MM.1S (cell line): ENCODE data around the gene FADS1.

ENCODE experiments used
- DNase-seq: peaks from one replicate; pipeline ENCODE4 v3.0.0-alpha.2; 2015
- H2AFZ ChIP-seq: fragments of 300-600 bp; sonication (generic); 2 replicates; pipeline ENCODE4 v1.6.0; 2016; ENCODE audit warnings: antibody characterized with exemption, low read length
- H3F3A ChIP-seq: fragments of 300-600 bp; sonication (generic); 2 replicates; pipeline ENCODE4 v1.6.1; 2016; ENCODE audit warnings: mild to moderate bottlenecking, antibody characterized with exemption, low read length, moderate library complexity, mixed read lengths; ENCODE audit not compliant: insufficient read depth
- H3K27ac ChIP-seq: fragments of 300-600 bp; sonication (generic); 2 replicates; pipeline ENCODE4 v1.5.1; 2016; ENCODE audit warnings: mild to moderate bottlenecking, low read length
- H3K27me3 ChIP-seq: fragments of 300-600 bp; sonication (generic); replicated peaks from 2 replicates; pipeline ENCODE4 v1.6.0; 2016; ENCODE audit warnings: low read length; ENCODE audit not compliant: insufficient read depth
- H3K36me3 ChIP-seq: fragments of 300-600 bp; sonication (generic); replicated peaks from 2 replicates; pipeline ENCODE4 v1.6.1; 2016; ENCODE audit warnings: mild to moderate bottlenecking, low read length, mixed read lengths; ENCODE audit not compliant: insufficient read depth
- H3K4me1 ChIP-seq: fragments of 300-600 bp; sonication (generic); 2 replicates; pipeline ENCODE4 v1.6.1; 2016; ENCODE audit warnings: low read length, mixed read lengths
- H3K4me2 ChIP-seq: fragments of 300-600 bp; sonication (generic); 2 replicates; pipeline ENCODE4 v1.6.0; 2016; ENCODE audit warnings: low read depth, low read length
- H3K4me3 ChIP-seq: fragments of 300-600 bp; sonication (generic); 2 replicates; pipeline ENCODE4 v1.5.1; 2016; ENCODE audit warnings: low read length, mixed read lengths
- H3K79me2 ChIP-seq: fragments of 300-600 bp; sonication (generic); 2 replicates; pipeline ENCODE4 v1.6.1; 2016; ENCODE audit warnings: mixed run types, low read length, mixed read lengths
- H3K9ac ChIP-seq: fragments of 300-600 bp; sonication (generic); 2 replicates; pipeline ENCODE4 v1.6.1; 2016; ENCODE audit warnings: low read length, mixed read lengths
- H3K9me2 ChIP-seq: fragments of 300-600 bp; sonication (generic); replicated peaks from 2 replicates; pipeline ENCODE4 v1.6.1; 2016; ENCODE audit warnings: mild to moderate bottlenecking, low read length, mixed read lengths; ENCODE audit not compliant: insufficient read depth
- H3K9me3 ChIP-seq: fragments of 300-600 bp; sonication (generic); replicated peaks from 2 replicates; pipeline ENCODE4 v1.6.1; 2016; ENCODE audit warnings: mild to moderate bottlenecking, low read length, mixed read lengths; ENCODE audit not compliant: insufficient read depth
- H4K20me1 ChIP-seq: fragments of 300-600 bp; sonication (generic); 2 replicates; pipeline ENCODE4 v1.6.1; 2016; ENCODE audit warnings: mild to moderate bottlenecking, low read length, moderate library complexity, mixed read lengths; ENCODE audit not compliant: insufficient read depth
- CTCF ChIP-seq: fragments of 300-600 bp; sonication (generic); IDR thresholded peaks from 2 replicates; pipeline ENCODE4 v1.5.1; 2016; ENCODE audit warnings: antibody characterized with exemption, low read length, mixed read lengths
- EZH2 ChIP-seq: fragments of 300-600 bp; sonication (generic); optimal IDR thresholded peaks from 2 replicates; pipeline ENCODE3; 2017; ENCODE audit warnings: low read depth, mild to moderate bottlenecking, antibody characterized with exemption, low read length, mixed read lengths
- EZH2phosphoT487 ChIP-seq: fragments of 300-600 bp; sonication (generic); IDR thresholded peaks from 2 replicates; pipeline ENCODE4 v1.6.1; 2018; ENCODE audit warnings: antibody characterized with exemption, low read length

FADS1 gene

GRCh38 chr11:61816736-61817455, at the start of gene FADS1:
FADS1 (minus strand) TSS chr11:61817003; CDS start chr11:61816929, 74 bp downstream.
- Histone ChIP-seq H3K9ac (peak within 1 kb of the TSS; percentile 86), H3K4me1 (no peaks in the 10 kb centered on the region), H3K9me3 (no peaks in the 10 kb centered on the region), H3K79me2 (no peaks in the 10 kb centered on the region), H3K27me3 (0 out of 2 replicates have a peak, but pooled peaks cover 4% of the 10 kb centered on the region), H3K4me2 (peak within 1 kb of the TSS; percentile 99), H3K9me2 (no peaks in the 10 kb centered on the region), H3K4me3 (peak within 1 kb of the TSS; percentile 78), H3F3A (peaks cover 18% of the 10 kb centered on the region), H4K20me1 (no peaks in the 10 kb centered on the region), H3K27ac (peak within 1 kb of the TSS; percentile 53; the same call in 1 of the 2 replicates), H2AFZ (peak within 1 kb of the TSS; percentile 74), H3K36me3 (no peaks in the 10 kb centered on the region)
- TF ChIP-seq EZH2, result no peak
- peak; percentile 52 for TF ChIP-seq CTCF
- DNase-seq, result peak; percentile 92

- no peaks in the 10 kb centered on the region for H3K4me1 ChIP-seq
- H3K4me3 ChIP-seq, result no peak overlapping the region
- H3K36me3 ChIP-seq, result no peaks in the 10 kb centered on the region
- no peak for DNase-seq
- no peak overlapping the region for H2AFZ ChIP-seq
- H3K27ac ChIP-seq, result no peak overlapping the region
- H3K4me2 ChIP-seq, result no peak overlapping the region
- H3K9ac ChIP-seq, result no peak overlapping the region
- peaks cover 55% of the 10 kb centered on the region for H3K27me3 ChIP-seq
- no peaks in the 10 kb centered on the region for H3F3A ChIP-seq
- H3K9me2 ChIP-seq, result no peaks in the 10 kb centered on the region
- TF ChIP-seq EZH2 (no peak), CTCF (no peak), EZH2phosphoT487 (no peak)
- no peaks in the 10 kb centered on the region for H4K20me1 ChIP-seq
- H3K79me2 ChIP-seq, result no peaks in the 10 kb centered on the region
- no peaks in the 10 kb centered on the region for H3K9me3 ChIP-seq
Measured at GRCh38 chr11:61866231-61866957, 49.6 kb upstream of the FADS1 start.

GRCh38 chr11:61864814-61865775, 48.3 kb upstream of the FADS1 start:
- H3K27ac ChIP-seq, result no peak overlapping the region
- H3K4me2 ChIP-seq, result no peak overlapping the region
- H3K4me1 ChIP-seq, result no peaks in the 10 kb centered on the region
- TF ChIP-seq EZH2phosphoT487, result no peak
- no peak for TF ChIP-seq EZH2
- TF ChIP-seq CTCF, result no peak
- no peaks in the 10 kb centered on the region for H3F3A ChIP-seq
- no peak overlapping the region for H3K9ac ChIP-seq
- no peaks in the 10 kb centered on the region for H3K36me3 ChIP-seq
- DNase-seq, result no peak
- H4K20me1 ChIP-seq, result no peaks in the 10 kb centered on the region
- peaks cover 42% of the 10 kb centered on the region for H3K27me3 ChIP-seq
- H2AFZ ChIP-seq, result no peak overlapping the region
- no peaks in the 10 kb centered on the region for H3K79me2 ChIP-seq
- H3K9me3 ChIP-seq, result no peaks in the 10 kb centered on the region
- H3K4me3 ChIP-seq, result no peak overlapping the region
- no peaks in the 10 kb centered on the region for H3K9me2 ChIP-seq
